IMR-90 (cell line): Measurements from ENCODE around the gene COL13A1. TPM values are rescaled to one million over a fixed set of nuclear protein-coding genes. Genes with fewer than 3 reads are reported as not detected.

Experiments used
- ATAC-seq: fragments of 200-7000 bp; cut with Tn5 transposase; 2 replicates; pipeline ENCODE4 v1.9.1; 2020; ENCODE audit warnings: low read depth, mild to moderate bottlenecking, moderate library complexity
- BruUV-seq: library from RNA; stranded (reverse); fragments of 400-500 nt; replicated peaks from 2 replicates; lab custom pipeline; 2021; lab: Mats Ljungman, UMichigan
- CTCF ChIA-PET: fragments of 300-600 bp; formaldehyde crosslinking; extraction: SDS; loops from one replicate; lab custom pipeline; 2021; ENCODE audit warnings: antibody characterized with exemption; lab: Yijun Ruan, JAX
- POLR2A ChIA-PET: fragments of 300-600 bp; sonication (Branson Sonifier 250); formaldehyde crosslinking; loops from one replicate; lab custom pipeline; 2022; ENCODE audit warnings: antibody characterized with exemption; ENCODE audit not compliant: unreplicated experiment; lab: Charles Lee
- DNase-seq: peaks from one replicate; pipeline ENCODE4 v3.0.0; 2013
- H2AFZ ChIP-seq: replicated peaks from 2 replicates; pipeline ENCODE3; 2013; ENCODE audit warnings: low read length, mild to moderate bottlenecking; ENCODE audit not compliant: poor library complexity
- H2AK5ac ChIP-seq: 2 replicates; pipeline ENCODE4 v1.6.1; 2013; ENCODE audit warnings: low read depth, low read length, inconsistent platforms
- H2AK9ac ChIP-seq: replicated peaks from 2 replicates; pipeline ENCODE3; 2013; ENCODE audit warnings: mild to moderate bottlenecking, low read depth, low read length, moderate library complexity; ENCODE audit not compliant: poor library complexity
- H2BK120ac ChIP-seq: 2 replicates; pipeline ENCODE4 v1.6.1; 2013; ENCODE audit warnings: low read depth, low read length, inconsistent platforms
- H2BK15ac ChIP-seq: 3 replicates; pipeline ENCODE4 v1.6.1; 2013; ENCODE audit warnings: low read depth, low read length, inconsistent platforms
- H2BK20ac ChIP-seq: 2 replicates; pipeline ENCODE4 v1.6.1; 2013; ENCODE audit warnings: low read depth, mild to moderate bottlenecking, inconsistent platforms, low read length, moderate library complexity
- H2BK5ac ChIP-seq: 2 replicates; pipeline ENCODE4 v1.6.1; 2013; ENCODE audit warnings: mild to moderate bottlenecking, low read depth, low read length, inconsistent platforms; ENCODE audit not compliant: poor library complexity, severe bottlenecking
- H3K14ac ChIP-seq: replicated peaks from 2 replicates; pipeline ENCODE4 v1.6.1; 2013; ENCODE audit warnings: low read depth, low read length, inconsistent platforms
- H3K18ac ChIP-seq: 2 replicates; pipeline ENCODE4 v1.6.1; 2013; ENCODE audit warnings: low read depth, low read length, control low read depth
- H3K23ac ChIP-seq: 2 replicates; pipeline ENCODE4 v1.6.1; 2013; ENCODE audit warnings: low read depth, low read length, inconsistent platforms
- H3K27ac ChIP-seq: 2 replicates; pipeline ENCODE4 v1.5.1; 2013; ENCODE audit warnings: mild to moderate bottlenecking, control low read depth, low read length; ENCODE audit not compliant: insufficient read depth
- H3K27me3 ChIP-seq: 2 replicates; pipeline ENCODE4 v1.6.1; 2013; ENCODE audit warnings: low read length; ENCODE audit not compliant: control insufficient read depth, insufficient read depth
- H3K36me3 ChIP-seq: 2 replicates; pipeline ENCODE4 v1.6.1; 2013; ENCODE audit warnings: low read length, mixed read lengths; ENCODE audit not compliant: control insufficient read depth, insufficient read depth
- H3K4ac ChIP-seq: 2 replicates; pipeline ENCODE4 v1.6.1; 2013; ENCODE audit warnings: low read depth, low read length, inconsistent platforms
- H3K4me1 ChIP-seq: 2 replicates; pipeline ENCODE4 v1.6.1; 2013; ENCODE audit warnings: low read length, mixed read lengths; ENCODE audit not compliant: control insufficient read depth, insufficient read depth
- H3K4me2 ChIP-seq: 2 replicates; pipeline ENCODE4 v1.6.1; 2013; ENCODE audit warnings: low read depth, mild to moderate bottlenecking, control low read depth, low read length, moderate library complexity
- H3K4me3 ChIP-seq: 2 replicates; pipeline ENCODE4 v1.5.1; 2013; ENCODE audit warnings: low read depth, mild to moderate bottlenecking, control low read depth, low read length, moderate library complexity; ENCODE audit not compliant: insufficient read depth
- H3K56ac ChIP-seq: 2 replicates; pipeline ENCODE4 v1.6.1; 2013; ENCODE audit warnings: low read length, inconsistent platforms; ENCODE audit not compliant: insufficient read depth; ENCODE audit errors: extremely low read depth
- H3K79me1 ChIP-seq, 2 experiments: 2 replicates each; pipeline ENCODE4 v1.6.1; 2013; ENCODE audit warnings: low read length in 2 of 2, inconsistent platforms in 1 of 2, low read depth in 1 of 2
- H3K9ac ChIP-seq: 2 replicates; pipeline ENCODE4 v1.6.1; 2013; ENCODE audit warnings: low read depth, low read length, control low read depth
- H3K9me1 ChIP-seq: 2 replicates; pipeline ENCODE4 v1.6.1; 2013; ENCODE audit warnings: low read length, inconsistent platforms; ENCODE audit not compliant: insufficient read depth
- H3K9me3 ChIP-seq: 2 replicates; pipeline ENCODE4 v1.6.1; 2013; ENCODE audit warnings: low read length; ENCODE audit not compliant: control insufficient read depth, insufficient read depth
- H4K20me1 ChIP-seq: 2 replicates; pipeline ENCODE4 v1.6.1; 2013; ENCODE audit warnings: low read length, inconsistent platforms; ENCODE audit not compliant: insufficient read depth
- H4K5ac ChIP-seq: 2 replicates; pipeline ENCODE4 v1.6.1; 2013; ENCODE audit warnings: mild to moderate bottlenecking, low read depth, low read length, control low read depth
- H4K8ac ChIP-seq, 2 experiments: 2 replicates each; pipeline ENCODE4 v1.6.1; 2013; ENCODE audit warnings: low read depth in 2 of 2, low read length in 2 of 2, control low read depth in 1 of 2, inconsistent platforms in 1 of 2
- H4K91ac ChIP-seq: 2 replicates; pipeline ENCODE4 v1.6.1; 2013; ENCODE audit warnings: low read depth, low read length, inconsistent platforms; ENCODE audit not compliant: insufficient read depth
- CEBPB ChIP-seq: IDR thresholded peaks from 2 replicates; pipeline ENCODE4 v1.6.1; 2012; ENCODE audit warnings: low read depth, low read length, improper control_type of control experiment
- ELK1 ChIP-seq: fragments of 150-350 bp; IDR thresholded peaks from 2 replicates; pipeline ENCODE4 v1.6.1; 2016; ENCODE audit warnings: low read depth, mild to moderate bottlenecking, low read length, moderate library complexity, borderline replicate concordance
- MAZ ChIP-seq: IDR thresholded peaks from 2 replicates; pipeline ENCODE4 v1.6.1; 2012; ENCODE audit warnings: low read depth, mild to moderate bottlenecking, low read length, improper control_type of control experiment, moderate library complexity, borderline replicate concordance
- MXI1 ChIP-seq: IDR thresholded peaks from 2 replicates; pipeline ENCODE4 v1.6.1; 2012; ENCODE audit warnings: low read depth, mild to moderate bottlenecking, low read length, moderate library complexity, borderline replicate concordance
- NFE2L2 ChIP-seq: fragments of 150-350 bp; IDR thresholded peaks from 2 replicates; pipeline ENCODE4 v1.6.1; 2016; ENCODE audit warnings: low read depth, mild to moderate bottlenecking, low read length
- POLR2A ChIP-seq: IDR thresholded peaks from 2 replicates; pipeline ENCODE4 v1.6.1; 2012; ENCODE audit warnings: mild to moderate bottlenecking, low read depth, low read length
- RAD21 ChIP-seq: IDR thresholded peaks from 2 replicates; pipeline ENCODE4 v1.6.1; 2012; ENCODE audit warnings: low read length, improper control_type of control experiment
- RCOR1 ChIP-seq: IDR thresholded peaks from 2 replicates; pipeline ENCODE4 v1.6.1; 2012; ENCODE audit warnings: mild to moderate bottlenecking, low read length, improper control_type of control experiment; ENCODE audit not compliant: insufficient replicate concordance
- RFX5 ChIP-seq: IDR thresholded peaks from 2 replicates; pipeline ENCODE4 v1.8.0; 2012; ENCODE audit warnings: low read depth, mild to moderate bottlenecking, low read length, moderate library complexity
- SMC3 ChIP-seq: fragments of 150-350 bp; IDR thresholded peaks from 2 replicates; pipeline ENCODE4 v1.6.1; 2016; ENCODE audit warnings: low read depth, mild to moderate bottlenecking, antibody characterized with exemption, low read length, moderate library complexity
- WGBS, 2 experiments: methylation state at CpG; one replicate each; pipeline versions ENCODE4 v1.1.5 to v1.1.7; 2013; ENCODE audit warnings: missing lambda C conversion rate in 2 of 2; ENCODE audit not compliant: insufficient read length in 1 of 2; ENCODE audit errors: extremely low coverage in 2 of 2; 5-methylcytosine and 5-hydroxymethylcytosine counted together
- dilution Hi-C: fragments of 300-500 bp; cut with HindIII; formaldehyde crosslinking; loops from one replicate; pipeline ENCODE4 v1.14.3; 2018; ENCODE audit warnings: low sequenced_read_pairs; ENCODE audit not compliant: unreplicated experiment
- in situ Hi-C: fragments of 300-500 bp; cut with MboI; formaldehyde crosslinking; loops from 3 replicates; pipeline ENCODE4 v1.14.3; 2019; ENCODE audit warnings: low sequenced_read_pairs, inconsistent platforms, mixed read lengths
- intact Hi-C: fragments of 100-400 bp; cut with micrococcal nuclease; formaldehyde crosslinking; loops from 2 replicates; pipeline ENCODE4 v1.10.0; 2022
- polyA plus RNA-seq, 3 experiments: library from polyadenylated mRNA; depleted of rRNA; stranded (reverse); fragments of >200 nt; gene quantifications; 2 replicates each; pipeline ENCODE4 v1.2.3, GENCODE V29; 2012; ENCODE audit warnings: low replicate concordance in 1 of 3
- total RNA-seq: library from RNA; depleted of rRNA; stranded (reverse); fragments of >200 nt; gene quantifications from 2 replicates; pipeline ENCODE4 v1.2.3, GENCODE V29; 2012

Gene COL13A1
- total and polyA plus RNA-seq, 2 of the 4 experiments (the other 2 are of a cell fraction), result 12.2 to 31.3 TPM

- Histone ChIP-seq H2BK120ac (no peak overlapping the region), H2BK20ac (no peak overlapping the region), H2BK15ac (no peak overlapping the region), H3K9me3 (peaks cover 17% of the 10 kb centered on the region), H3K4me1 (peaks cover 6% of the 10 kb centered on the region; the same call in 1 of the 2 replicates), H3K4ac (no peak overlapping the region), H4K8ac (no peak overlapping the region), H3K18ac (no peak overlapping the region), H2AFZ (no peak overlapping the region), H3K23ac (no peak overlapping the region), H2AK9ac (no peak overlapping the region), H3K56ac (no peak overlapping the region), H4K20me1 (no peaks in the 10 kb centered on the region), H3K79me1 (no peaks in the 10 kb centered on the region), H3K4me2 (no peak overlapping the region), H3K36me3 (no peaks in the 10 kb centered on the region), H3K4me3 (no peak overlapping the region), H4K91ac (no peak overlapping the region), H3K14ac (no peak overlapping the region), H4K5ac (no peak overlapping the region), H2AK5ac (no peak overlapping the region), H2BK5ac (no peak overlapping the region), H3K9me1 (no peaks in the 10 kb centered on the region; the same call in 1 of the 2 replicates), H3K27me3 (peaks cover 19% of the 10 kb centered on the region), H3K9ac (no peak overlapping the region), H3K27ac (no peak overlapping the region)
- dilution Hi-C loops, result no loop called here
- ATAC-seq, result no peak
- ChIA-PET CTCF (interaction anchor here (2.1 kb wide), 1 partner anchor 123 kb away, joined by 7 read pairs; no protein-coding TSS in a partner anchor), POLR2A (no interaction called here)
- in situ Hi-C loops, result no loop called here
- intact Hi-C loops, result no loop called here
- WGBS, 2 experiments, result 95% methylated on average over 4 of the region's 5 CpGs; no CpG with 5 or more reads in 1 of the 2 experiments
- no TSS peak for BruUV-seq
- DNase-seq, result no peak
- TF ChIP-seq MXI1 (no peak), ELK1 (no peak), NFE2L2 (no peak), CEBPB (no peak), MAZ (no peak), SMC3 (no peak), RAD21 (no peak), RFX5 (no peak), POLR2A (no peak), RCOR1 (no peak)
These were observed 9.9 kb upstream of the COL13A1 start for GRCh38 chr10:69791812-69792211.
